ENCODE results near the gene LENEP.

The LENEP gene

GRCh38 chr1:155007251-155007828, 14.0 kb downstream of the LENEP start:
- CTCF ChIA-PET: interaction anchor here (0.8 to 17.2 kb wide), 6 partner anchors 8 to 78 kb away, joined by 3 to 244 read pairs (median 4); partner anchors contain the start of gene ADAM15
- POLR2A ChIA-PET: no interaction called here
- H3K4me3 ChIP-seq (ENCODE audit: low read depth, low read length): no peak overlapping the region
- DNase-seq (ENCODE audit: low read depth, low spot score): no peak
- no peak for TF ChIP-seq CTCF (IDR thresholded peaks at IDR 0.05; ENCODE audit: insufficient read depth, low read length, missing control alignments)

GRCh38 chr1:155008015-155008941, 14.9 kb downstream of the LENEP start:
- ChIA-PET POLR2A (no interaction called here), CTCF (interaction anchor here (0.8 to 17.2 kb wide), 6 partner anchors 9 to 77 kb away, joined by 3 to 244 read pairs (median 4); partner anchors contain the start of genes ADAM15 and SHC1)
- no peak for DNase-seq (ENCODE audit: low read depth, low spot score)
- TF ChIP-seq CTCF (IDR thresholded peaks at IDR 0.05; ENCODE audit: insufficient read depth, low read length, missing control alignments): no peak
- H3K4me3 ChIP-seq (ENCODE audit: low read depth, low read length): no peak overlapping the region

GRCh38 chr1:155009221-155009711, 15.9 kb downstream of the LENEP start:
- no peak for DNase-seq (ENCODE audit: low read depth, low spot score)
- ChIA-PET POLR2A (interaction anchor here (0.7 kb wide), 1 partner anchor 15 kb away, joined by 4 read pairs; the partner anchor contains the start of gene LENEP), CTCF (interaction anchor here (1.2 to 17.2 kb wide), 3 partner anchors 10 to 76 kb away, joined by 3 to 244 read pairs (median 7); partner anchors contain the start of gene SHC1)
- no peak overlapping the region for H3K4me3 ChIP-seq (ENCODE audit: low read depth, low read length)
- no peak for TF ChIP-seq CTCF (IDR thresholded peaks at IDR 0.05; ENCODE audit: insufficient read depth, low read length, missing control alignments)

- TF ChIP-seq CTCF (IDR thresholded peaks at IDR 0.05; ENCODE audit: insufficient read depth, low read length, missing control alignments): no peak
- CTCF ChIA-PET: interaction anchor here (1.3 to 17.2 kb wide), 3 partner anchors 9 to 82 kb away, joined by 3 to 244 read pairs (median 3); no protein-coding TSS in a partner anchor
- H3K4me3 ChIP-seq (ENCODE audit: low read depth, low read length): no peak overlapping the region
- DNase-seq (ENCODE audit: low read depth, low spot score): no peak
- POLR2A ChIA-PET: interaction anchor here (0.7 kb wide), 1 partner anchor 16 kb away, joined by 4 read pairs; the partner anchor contains the start of gene LENEP
These were observed 16.4 kb downstream of the LENEP start for GRCh38 chr1:155009742-155010141.

- ChIA-PET POLR2A (no interaction called here), CTCF (interaction anchor here (0.6 to 1.4 kb wide), 5 partner anchors 10 to 81 kb away, joined by 3 to 8 read pairs (median 3); no protein-coding TSS in a partner anchor)
- no peak overlapping the region for H3K4me3 ChIP-seq (ENCODE audit: low read depth, low read length)
- TF ChIP-seq CTCF (IDR thresholded peaks at IDR 0.05; ENCODE audit: insufficient read depth, low read length, missing control alignments): no peak
- DNase-seq (ENCODE audit: low read depth, low spot score): no peak
These were observed 17.0 kb downstream of the LENEP start for GRCh38 chr1:155010211-155010918.
